Measurements from ENCODE around the gene CIROP. TPM values are rescaled to one million over a fixed set of nuclear protein-coding genes. Genes with fewer than 3 reads are reported as not detected.

Gene CIROP
- total RNA-seq, 1 experiment from 2014 or later = not detected

GRCh38 chr14:23146980-23147379, 42.2 kb upstream of the CIROP start:
- Histone ChIP-seq H3K27me3 (ENCODE audit: insufficient read depth, low read length) (no peaks in the 10 kb centered on the region), H3K27ac (ENCODE audit: insufficient read length, low read depth, low read length) (no peak overlapping the region), H4K91ac (ENCODE audit: insufficient read length, low read depth, low read length) (no peak overlapping the region), H4K5ac (ENCODE audit: insufficient read length, low read depth, low read length) (no peak overlapping the region), H2AK5ac (ENCODE audit: insufficient read length, low read length) (no peak overlapping the region), H3K56ac (ENCODE audit: insufficient read length, low read depth, low read length) (no peak overlapping the region), H3T11ph (ENCODE audit: low read length) (no peak overlapping the region), H3K23ac (ENCODE audit: insufficient read length, low read depth, low read length) (no peak overlapping the region), H2BK120ac (ENCODE audit: low read depth, low read length, poor library complexity, severe bottlenecking) (no peak overlapping the region), H3K79me2 (ENCODE audit: insufficient read depth, low read length) (no peaks in the 10 kb centered on the region; the same call in 1 of the 2 replicates), H2BK20ac (ENCODE audit: low read depth, low read length, poor library complexity, severe bottlenecking) (no peak overlapping the region), H2BK5ac (ENCODE audit: insufficient read length, low read length) (no peak overlapping the region), H3K4me2 (ENCODE audit: insufficient read depth, insufficient read length, low read length) (no peak overlapping the region), H3K9me3 (ENCODE audit: control insufficient read depth, low read depth, low read length) (no peaks in the 10 kb centered on the region), H3K79me1 (ENCODE audit: insufficient read depth, low read depth, low read length, poor library complexity, severe bottlenecking) (no peaks in the 10 kb centered on the region), H2BK15ac (ENCODE audit: low read depth, low read length) (no peak overlapping the region), H4K8ac (replicated peaks; ENCODE audit: insufficient read length, low read depth, low read length) (no peak overlapping the region), H3K14ac (ENCODE audit: insufficient read depth, low read length) (no peak overlapping the region), H2BK12ac (ENCODE audit: insufficient read length, low read depth, low read length) (no peak overlapping the region), H2AFZ (ENCODE audit: low read length) (no peak overlapping the region), H4K20me1 (ENCODE audit: control insufficient read depth, insufficient read depth, insufficient read length) (no peaks in the 10 kb centered on the region), H3K4ac (ENCODE audit: low read depth, low read length) (no peak overlapping the region), H3K4me1 (ENCODE audit: insufficient read depth, low read length) (no peaks in the 10 kb centered on the region), H3K23me2 (ENCODE audit: insufficient read length, low read depth, low read length, poor library complexity, severe bottlenecking) (no peaks in the 10 kb centered on the region), H3K9ac (ENCODE audit: extremely low read depth, insufficient read length, low read length) (no peak overlapping the region), H3K18ac (ENCODE audit: insufficient read length, low read depth, low read length) (no peak overlapping the region)
- H3K36me3 Mint-ChIP-seq (ENCODE audit: insufficient read depth in 1 of 3, low read depth in 3 of 3) = peaks cover 41 to 51% (median 50%) of the 10 kb centered on the region in 3 experiments
- H3K9me3 Mint-ChIP-seq = peaks cover 0 to 2% of the 10 kb centered on the region in 2 experiments; a peak in 2 of 5 replicates
- DNase-seq = no peak
- H3K4me3 Mint-ChIP-seq = no peak overlapping the region
- TF ChIP-seq CTCF (conservative IDR thresholded peaks at IDR 0.05) = no peak
- H3K27ac Mint-ChIP-seq = no peak overlapping the region
- H3K4me1 Mint-ChIP-seq = peaks cover 0 to 11% of the 10 kb centered on the region in 2 experiments; a peak in 3 of 4 replicates
- no CpG with 5 or more reads among the region's 4 CpGs for WGBS (ENCODE audit: extremely low coverage, insufficient read length, low lambda C conversion rate)
- H3K27me3 Mint-ChIP-seq (ENCODE audit: low read depth) = no peaks in the 10 kb centered on the region

All from H9 (cell line).